Neuronal stem cell (in vitro differentiated cells): ENCODE results near the gene ARID4B. TPM values are rescaled to one million over a fixed set of nuclear protein-coding genes. Genes with fewer than 3 reads are reported as not detected.

Experiments
- small RNA-seq: library from polyadenylated mRNA; stranded (forward); fragments of <200 nt; extraction: miRNeasy Mini kit (QIAGEN cat#:217004); gene quantifications from one replicate; pipeline ENCODE3, GENCODE V24; 2013; ENCODE audit not compliant: insufficient read depth

The ARID4B gene

Small RNA genes within 50 kb of the gene (small RNA-seq; reads per million reads assigned to genes)
- gene AL391994.1 (not detected), gene MIR4753 (1.2 reads per million), gene SNORA14B (29.2 reads per million, percentile 87 among the genes with 10 or more reads in this experiment)
